Measurements from ENCODE around the gene BMERB1.

DNA sequence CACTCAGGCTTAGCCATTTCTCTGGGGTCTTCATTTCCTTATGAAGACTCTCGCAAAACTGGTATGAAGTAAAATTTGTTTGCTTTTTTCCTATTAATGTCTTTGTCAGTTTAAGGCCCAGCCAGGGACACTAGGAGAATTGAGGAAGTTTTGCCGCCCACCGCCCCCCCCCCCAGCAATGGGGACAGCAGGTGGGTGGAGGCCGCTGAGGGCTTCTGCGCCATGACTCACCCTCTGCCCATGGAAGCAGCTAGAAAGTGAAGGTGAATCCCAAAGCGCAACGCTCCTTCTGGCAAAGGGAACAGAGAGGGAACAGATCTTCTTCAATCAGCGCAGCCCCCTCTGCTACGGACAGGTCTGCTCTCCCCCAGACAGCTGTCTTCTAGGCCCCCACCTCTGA is 158.8 kb downstream of the BMERB1 start:
- no peak for TF ChIP-seq TAF1 (conservative IDR thresholded peaks at IDR 0.05)
- no peak for TF ChIP-seq SP1 (IDR thresholded peaks at IDR 0.05)
- TF ChIP-seq, protein P1, sequence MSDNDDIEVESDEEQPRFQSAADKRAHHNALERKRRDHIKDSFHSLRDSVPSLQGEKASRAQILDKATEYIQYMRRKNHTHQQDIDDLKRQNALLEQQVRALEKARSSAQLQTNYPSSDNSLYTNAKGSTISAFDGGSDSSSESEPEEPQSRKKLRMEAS (IDR thresholded peaks at IDR 0.05): no peak
- no peak for TF ChIP-seq RAD21 (IDR thresholded peaks at IDR 0.05)
- no peak for TF ChIP-seq EGR1 (IDR thresholded peaks at IDR 0.05; ENCODE audit: low read depth in 2 of 2)
- TF ChIP-seq, protein P2, sequence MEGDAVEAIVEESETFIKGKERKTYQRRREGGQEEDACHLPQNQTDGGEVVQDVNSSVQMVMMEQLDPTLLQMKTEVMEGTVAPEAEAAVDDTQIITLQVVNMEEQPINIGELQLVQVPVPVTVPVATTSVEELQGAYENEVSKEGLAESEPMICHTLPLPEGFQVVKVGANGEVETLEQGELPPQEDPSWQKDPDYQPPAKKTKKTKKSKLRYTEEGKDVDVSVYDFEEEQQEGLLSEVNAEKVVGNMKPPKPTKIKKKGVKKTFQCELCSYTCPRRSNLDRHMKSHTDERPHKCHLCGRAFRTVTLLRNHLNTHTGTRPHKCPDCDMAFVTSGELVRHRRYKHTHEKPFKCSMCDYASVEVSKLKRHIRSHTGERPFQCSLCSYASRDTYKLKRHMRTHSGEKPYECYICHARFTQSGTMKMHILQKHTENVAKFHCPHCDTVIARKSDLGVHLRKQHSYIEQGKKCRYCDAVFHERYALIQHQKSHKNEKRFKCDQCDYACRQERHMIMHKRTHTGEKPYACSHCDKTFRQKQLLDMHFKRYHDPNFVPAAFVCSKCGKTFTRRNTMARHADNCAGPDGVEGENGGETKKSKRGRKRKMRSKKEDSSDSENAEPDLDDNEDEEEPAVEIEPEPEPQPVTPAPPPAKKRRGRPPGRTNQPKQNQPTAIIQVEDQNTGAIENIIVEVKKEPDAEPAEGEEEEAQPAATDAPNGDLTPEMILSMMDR (IDR thresholded peaks at IDR 0.05; ENCODE audit: low read depth, low read length, missing input control): no peak
- no peak for TF ChIP-seq YY1 (IDR thresholded peaks at IDR 0.05)
